Endothelial cell of umbilical vein (primary cell): Measurements from ENCODE around the gene GNPDA1. TPM values are rescaled to one million over a fixed set of nuclear protein-coding genes. Genes with fewer than 3 reads are reported as not detected.

Source experiments
- BruUV-seq: library from RNA; stranded (reverse); fragments of 400-500 nt; replicated peaks from 2 replicates; lab custom pipeline; 2021; lab: Mats Ljungman, UMichigan
- CTCF ChIA-PET: fragments of 300-600, 350-600 bp; sonication (Branson Sonifier 250); formaldehyde crosslinking; loops from one replicate; lab custom pipeline; 2021; ENCODE audit warnings: antibody characterized with exemption, inconsistent platforms; lab: Charles Lee
- POLR2A ChIA-PET: fragments of 300-600, 350-600 bp; sonication (Branson Sonifier 250); formaldehyde crosslinking; loops from one replicate; lab custom pipeline; 2021; ENCODE audit warnings: antibody characterized with exemption, inconsistent platforms; lab: Charles Lee
- DNase-seq: peaks from one replicate; pipeline ENCODE4 v3.0.0-alpha.2; 2011; ENCODE audit warnings: low read depth, low spot score
- FAIRE-seq: peaks from 2 replicates; lab custom pipeline; 2011; peaks lifted over from hg19 to GRCh38; lab: Jason Lieb, UNC
- H2AFZ ChIP-seq: 2 replicates; pipeline ENCODE4 v1.6.0; 2012; ENCODE audit warnings: low read depth, low read length, control low read depth, inconsistent platforms
- H3K27ac ChIP-seq: 2 replicates; pipeline ENCODE4 v1.5.1; 2011; ENCODE audit warnings: low read depth, mild to moderate bottlenecking, control low read depth, low read length, moderate library complexity; ENCODE audit not compliant: insufficient read depth
- H3K27me3 ChIP-seq, 2 experiments: 2 replicates each; pipeline versions ENCODE4 v1.6.0 to v1.6.1; 2011; ENCODE audit warnings: low read length in 2 of 2, mixed read lengths in 1 of 2; ENCODE audit not compliant: control insufficient read depth in 2 of 2, insufficient read depth in 2 of 2
- H3K36me3 ChIP-seq, 2 experiments: 2 replicates in 1 of 2; 3 replicates in 1 of 2; pipeline ENCODE4 v1.5.1; 2011; ENCODE audit warnings: low read length in 2 of 2, mild to moderate bottlenecking in 1 of 2, moderate library complexity in 1 of 2; ENCODE audit not compliant: control insufficient read depth in 2 of 2, insufficient read depth in 2 of 2; ENCODE audit errors: extremely low read depth in 1 of 2
- H3K4me1 ChIP-seq: 3 replicates; pipeline ENCODE4 v1.5.1; 2011; ENCODE audit warnings: mild to moderate bottlenecking, low read length; ENCODE audit not compliant: control insufficient read depth, insufficient read depth; ENCODE audit errors: extremely low read depth
- H3K4me2 ChIP-seq: 2 replicates; pipeline ENCODE4 v1.6.1; 2011; ENCODE audit warnings: low read length, control low read depth, mixed read lengths; ENCODE audit not compliant: insufficient read depth
- H3K4me3 ChIP-seq, 3 experiments: fragments of 200-600 bp in 1 of 3; sonication (generic), shearing (Covaris generic) in 1 of 3; replicated peaks in 1 of 3; 2 replicates each; pipeline ENCODE4 v1.5.1; 2011 to 2016; ENCODE audit warnings: control low read depth in 3 of 3, low read length in 3 of 3, mild to moderate bottlenecking in 2 of 3, inconsistent platforms in 1 of 3, low read depth in 1 of 3, moderate library complexity in 1 of 3; ENCODE audit not compliant: insufficient read depth in 1 of 3
- H3K79me2 ChIP-seq: 2 replicates; pipeline ENCODE4 v1.6.0; 2012; ENCODE audit warnings: low read length, inconsistent platforms; ENCODE audit not compliant: control insufficient read depth, insufficient read depth
- H3K9ac ChIP-seq: replicated peaks from 2 replicates; pipeline ENCODE3; 2011; ENCODE audit warnings: low read length, control low read depth; ENCODE audit not compliant: insufficient read depth; ENCODE audit errors: extremely low read depth
- H3K9me1 ChIP-seq: replicated peaks from 3 replicates; pipeline ENCODE4 v1.6.0; 2011; ENCODE audit warnings: mild to moderate bottlenecking, low read length; ENCODE audit not compliant: control insufficient read depth, insufficient read depth; ENCODE audit errors: extremely low read depth
- H3K9me3 ChIP-seq: replicated peaks from 2 replicates; pipeline ENCODE4 v1.5.1; 2012; ENCODE audit warnings: low read length, inconsistent platforms; ENCODE audit not compliant: control insufficient read depth, insufficient read depth
- H4K20me1 ChIP-seq: replicated peaks from 2 replicates; pipeline ENCODE3; 2011; ENCODE audit warnings: mild to moderate bottlenecking, low read length; ENCODE audit not compliant: control insufficient read depth, insufficient read depth; ENCODE audit errors: extremely low read depth
- EZH2 ChIP-seq: IDR thresholded peaks from 2 replicates; pipeline ENCODE4 v1.6.1; 2012; ENCODE audit warnings: borderline replicate concordance, low read depth, mild to moderate bottlenecking, moderate library complexity, low read length, inconsistent platforms; ENCODE audit not compliant: severe bottlenecking
- FOS ChIP-seq: IDR thresholded peaks from 2 replicates; pipeline ENCODE4 v1.6.1; 2011; ENCODE audit warnings: mild to moderate bottlenecking, low read length, moderate library complexity, borderline replicate concordance; ENCODE audit not compliant: insufficient read depth
- GATA2 ChIP-seq: IDR thresholded peaks from 2 replicates; pipeline ENCODE4 v1.7.0; 2011; ENCODE audit warnings: low read depth, mild to moderate bottlenecking, moderate library complexity, mixed read lengths, low read length; ENCODE audit not compliant: insufficient read length, insufficient read depth
- JUN ChIP-seq: IDR thresholded peaks from 2 replicates; pipeline ENCODE4 v1.6.1; 2011; ENCODE audit warnings: borderline replicate concordance, low read depth; ENCODE audit not compliant: insufficient read length, insufficient read depth
- MYC ChIP-seq: IDR thresholded peaks from one replicate; pipeline ENCODE4 v1.6.1; 2011; ENCODE audit warnings: mild to moderate bottlenecking, low read depth, low read length
- POLR2A ChIP-seq: IDR thresholded peaks from 2 replicates; pipeline ENCODE4 v1.6.1; 2012; ENCODE audit warnings: low read depth, mild to moderate bottlenecking, control low read depth, low read length
- POLR2AphosphoS5 ChIP-seq: IDR thresholded peaks from 2 replicates; pipeline ENCODE4 v1.6.1; 2012; ENCODE audit warnings: low read depth, mild to moderate bottlenecking, control low read depth, low read length, moderate library complexity; ENCODE audit not compliant: insufficient read depth
- dilution Hi-C: fragments of 300-500 bp; cut with MboI; formaldehyde crosslinking; loops from one replicate; pipeline ENCODE4 v1.15.0; 2019; ENCODE audit warnings: low sequenced_read_pairs; ENCODE audit not compliant: extremely low pct_ligation_motif_present
- intact Hi-C: fragments of 100-400 bp; cut with micrococcal nuclease; formaldehyde crosslinking; loops from one replicate; pipeline ENCODE4 v1.10.0; 2022
- polyA plus RNA-seq, 4 experiments: library from polyadenylated mRNA; depleted of rRNA in 3 of 4; stranded (reverse) in 3 of 4; unstranded in 1 of 4; fragments of >200 nt; gene quantifications; 2 replicates each; pipeline versions ENCODE4 v1.2.1 to v1.2.3, GENCODE V29; 2011 to 2012; ENCODE audit warnings: missing spikeins in 1 of 4
- total RNA-seq: library from RNA; stranded (reverse); gene quantifications from 2 replicates; pipeline ENCODE4 v1.2.3, GENCODE V29; 2021
- TF ChIP-seq, protein P1 (sequence below): IDR thresholded peaks from 2 replicates; pipeline ENCODE4 v1.6.1; 2011; ENCODE audit not compliant: insufficient read depth, insufficient read length
- TF ChIP-seq, protein P2 (sequence below), 2 donors: IDR thresholded peaks; 1 replicate in 1 of 2; 2 replicates in 1 of 2; pipeline ENCODE4 v1.5.1; 2011; ENCODE audit warnings: low read length in 2 of 2, mild to moderate bottlenecking in 2 of 2, moderate library complexity in 2 of 2, control low read depth in 1 of 2, inconsistent platforms in 1 of 2, low read depth in 1 of 2; ENCODE audit not compliant: insufficient read depth in 1 of 2; ENCODE audit errors: extremely low read depth in 1 of 2

The GNPDA1 gene
- total and polyA plus RNA-seq, 2 donors (not counting 3 experiments of a cell fraction or from before 2014, with no cell fraction given), result 22.5 to 49.3 TPM

DNA sequence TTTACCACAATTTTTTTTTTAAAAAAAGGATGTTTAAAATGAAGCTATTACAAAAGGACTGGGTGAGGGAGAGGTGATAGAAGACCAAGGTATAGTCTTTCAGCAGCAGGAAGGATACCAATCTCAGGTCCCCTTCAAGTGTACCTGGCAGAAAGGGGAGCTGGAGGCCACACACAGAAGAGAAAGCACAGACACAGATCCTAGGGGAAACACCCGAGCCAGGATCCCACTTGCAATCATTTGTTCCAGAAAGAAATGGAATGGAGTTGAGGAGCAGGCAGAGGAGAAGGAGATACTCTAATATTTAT is 5.6 kb downstream of the GNPDA1 start:
- Histone ChIP-seq H3K27ac (no peak overlapping the region), H3K9ac (no peak overlapping the region), H4K20me1 (no peaks in the 10 kb centered on the region), H3K9me1 (no peaks in the 10 kb centered on the region), H2AFZ (no peak overlapping the region), H3K79me2 (no peaks in the 10 kb centered on the region), H3K4me1 (peaks cover 9% of the 10 kb centered on the region), H3K36me3 (peaks cover 9 to 16% of the 10 kb centered on the region in 2 experiments), H3K4me3 (no peak overlapping the region), H3K4me2 (no peak overlapping the region), H3K9me3 (no peaks in the 10 kb centered on the region), H3K27me3 (no peaks in the 10 kb centered on the region)
- ChIA-PET CTCF (interaction anchor here (0.8 to 10.0 kb wide), 2 partner anchors 16 to 136 kb away, joined by 4 to 122 read pairs; no protein-coding TSS in a partner anchor), POLR2A (no interaction called here)
- FAIRE-seq (no peak), DNase-seq (no peak)
- intact Hi-C loops (no loop called here), dilution Hi-C loops (no loop called here)
- BruUV-seq, result no TSS peak
- TF ChIP-seq, protein P1, sequence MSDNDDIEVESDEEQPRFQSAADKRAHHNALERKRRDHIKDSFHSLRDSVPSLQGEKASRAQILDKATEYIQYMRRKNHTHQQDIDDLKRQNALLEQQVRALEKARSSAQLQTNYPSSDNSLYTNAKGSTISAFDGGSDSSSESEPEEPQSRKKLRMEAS, result no peak
- TF ChIP-seq MYC (no peak), POLR2AphosphoS5 (no peak), POLR2A (no peak), JUN (no peak), EZH2 (no peak)

DNA sequence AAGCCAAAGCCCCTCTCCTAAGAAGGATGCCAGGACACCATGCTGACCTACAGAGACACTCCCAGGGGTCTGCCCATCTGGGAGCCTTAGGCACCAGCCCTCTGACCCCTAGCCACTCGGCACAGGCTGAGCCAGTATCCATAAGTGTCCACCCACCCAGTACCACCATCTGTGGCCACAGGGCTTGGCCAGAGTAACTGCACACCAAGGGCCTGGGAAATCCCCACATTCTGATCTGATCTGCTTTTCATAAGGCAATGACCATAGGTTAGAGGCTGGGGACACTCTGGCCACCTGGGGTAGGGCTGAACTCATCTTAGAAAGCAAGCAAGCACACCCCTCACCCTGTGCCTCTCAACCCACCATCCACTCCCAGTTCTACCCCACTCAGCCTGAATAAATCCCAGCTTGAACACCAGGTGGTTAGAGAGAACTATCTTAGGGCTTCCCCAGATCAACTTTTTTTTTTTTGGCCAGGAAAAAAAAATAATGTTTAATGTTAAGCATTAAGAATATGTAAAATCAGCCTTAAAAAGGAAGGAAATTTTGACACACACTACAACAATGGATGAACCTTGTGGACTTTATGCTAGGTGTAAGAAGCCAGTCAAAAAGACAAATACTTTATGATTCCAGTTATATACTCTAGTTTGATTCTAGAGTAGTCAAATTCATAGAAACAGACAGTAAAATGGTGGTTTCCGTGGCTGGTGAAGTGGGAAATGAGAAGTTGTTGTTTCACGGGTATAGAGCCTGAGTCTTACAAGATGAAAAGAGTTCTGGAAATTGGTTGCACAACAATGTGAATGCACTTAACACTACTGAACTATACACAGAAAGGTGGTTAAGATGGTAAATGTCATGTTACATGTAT is 6.2 kb downstream of the GNPDA1 start:
- POLR2A ChIA-PET, result no interaction called here
- Histone ChIP-seq H3K9ac (no peak overlapping the region), H3K79me2 (no peaks in the 10 kb centered on the region), H3K27me3 (no peaks in the 10 kb centered on the region), H3K9me1 (no peaks in the 10 kb centered on the region), H3K36me3 (peaks cover 12 to 16% of the 10 kb centered on the region in 2 experiments), H3K4me1 (peaks cover 3% of the 10 kb centered on the region), H4K20me1 (no peaks in the 10 kb centered on the region), H3K27ac (no peak overlapping the region), H3K4me3 (no peak overlapping the region), H2AFZ (no peak overlapping the region), H3K9me3 (no peaks in the 10 kb centered on the region), H3K4me2 (no peak overlapping the region)
- TF ChIP-seq JUN (no peak), POLR2A (no peak), MYC (no peak), FOS (no peak), GATA2 (no peak), EZH2 (no peak), POLR2AphosphoS5 (no peak)
- TF ChIP-seq, protein P2, sequence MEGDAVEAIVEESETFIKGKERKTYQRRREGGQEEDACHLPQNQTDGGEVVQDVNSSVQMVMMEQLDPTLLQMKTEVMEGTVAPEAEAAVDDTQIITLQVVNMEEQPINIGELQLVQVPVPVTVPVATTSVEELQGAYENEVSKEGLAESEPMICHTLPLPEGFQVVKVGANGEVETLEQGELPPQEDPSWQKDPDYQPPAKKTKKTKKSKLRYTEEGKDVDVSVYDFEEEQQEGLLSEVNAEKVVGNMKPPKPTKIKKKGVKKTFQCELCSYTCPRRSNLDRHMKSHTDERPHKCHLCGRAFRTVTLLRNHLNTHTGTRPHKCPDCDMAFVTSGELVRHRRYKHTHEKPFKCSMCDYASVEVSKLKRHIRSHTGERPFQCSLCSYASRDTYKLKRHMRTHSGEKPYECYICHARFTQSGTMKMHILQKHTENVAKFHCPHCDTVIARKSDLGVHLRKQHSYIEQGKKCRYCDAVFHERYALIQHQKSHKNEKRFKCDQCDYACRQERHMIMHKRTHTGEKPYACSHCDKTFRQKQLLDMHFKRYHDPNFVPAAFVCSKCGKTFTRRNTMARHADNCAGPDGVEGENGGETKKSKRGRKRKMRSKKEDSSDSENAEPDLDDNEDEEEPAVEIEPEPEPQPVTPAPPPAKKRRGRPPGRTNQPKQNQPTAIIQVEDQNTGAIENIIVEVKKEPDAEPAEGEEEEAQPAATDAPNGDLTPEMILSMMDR (IDR thresholded peaks at IDR 0.05; ENCODE audit: extremely low read depth in 1 of 2, insufficient read depth in 1 of 2, low read depth in 1 of 2, low read length in 2 of 2), result no peak
- TF ChIP-seq, protein P1, result no peak
- intact Hi-C loops, result no loop called here
- dilution Hi-C loops, result no loop called here
- CTCF ChIA-PET, result interaction anchor here (10.0 kb wide), 1 partner anchor 136 kb away, joined by 122 read pairs; no protein-coding TSS in a partner anchor
- FAIRE-seq, result no peak
- DNase-seq, result no peak
- BruUV-seq, result no TSS peak
